Hepatocyte (in vitro differentiated cells): ENCODE data around the gene GPATCH2.

Experiments
- EZH2phosphoT487 ChIP-seq: fragments of 200-600 bp; sonication (generic); IDR thresholded peaks from one replicate; pipeline ENCODE4 v1.6.1; 2018; ENCODE audit warnings: antibody characterized with exemption, mild to moderate bottlenecking, low read depth, moderate library complexity; ENCODE audit not compliant: unreplicated experiment, severe bottlenecking
- TF ChIP-seq, protein P1 (sequence below): fragments of 200-600 bp; sonication (generic); IDR thresholded peaks from 2 replicates; pipeline ENCODE4 v1.5.1; 2016; ENCODE audit warnings: antibody characterized with exemption, mild to moderate bottlenecking; ENCODE audit not compliant: poor library complexity

DNA sequence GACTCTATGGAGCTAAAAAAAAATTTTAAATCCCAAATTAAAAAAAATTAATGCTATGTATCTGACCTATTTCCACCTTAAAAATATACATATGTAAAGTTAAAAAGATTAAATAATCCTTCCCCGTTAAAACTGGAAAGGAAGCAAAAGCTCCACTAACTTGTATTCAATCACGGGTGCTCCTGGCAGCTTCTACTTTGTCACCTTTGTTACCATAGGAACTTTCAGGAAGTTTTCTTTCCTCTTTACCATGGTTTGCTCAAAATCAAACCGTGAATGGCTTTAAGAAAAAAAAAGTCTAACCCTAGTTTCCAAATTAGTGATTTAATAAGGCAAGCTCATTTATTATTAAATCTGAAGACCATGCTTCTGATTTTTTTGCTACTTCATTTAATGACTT, 3.5 kb downstream of the GPATCH2 start:
- no peak for TF ChIP-seq EZH2phosphoT487
- TF ChIP-seq, protein P1, sequence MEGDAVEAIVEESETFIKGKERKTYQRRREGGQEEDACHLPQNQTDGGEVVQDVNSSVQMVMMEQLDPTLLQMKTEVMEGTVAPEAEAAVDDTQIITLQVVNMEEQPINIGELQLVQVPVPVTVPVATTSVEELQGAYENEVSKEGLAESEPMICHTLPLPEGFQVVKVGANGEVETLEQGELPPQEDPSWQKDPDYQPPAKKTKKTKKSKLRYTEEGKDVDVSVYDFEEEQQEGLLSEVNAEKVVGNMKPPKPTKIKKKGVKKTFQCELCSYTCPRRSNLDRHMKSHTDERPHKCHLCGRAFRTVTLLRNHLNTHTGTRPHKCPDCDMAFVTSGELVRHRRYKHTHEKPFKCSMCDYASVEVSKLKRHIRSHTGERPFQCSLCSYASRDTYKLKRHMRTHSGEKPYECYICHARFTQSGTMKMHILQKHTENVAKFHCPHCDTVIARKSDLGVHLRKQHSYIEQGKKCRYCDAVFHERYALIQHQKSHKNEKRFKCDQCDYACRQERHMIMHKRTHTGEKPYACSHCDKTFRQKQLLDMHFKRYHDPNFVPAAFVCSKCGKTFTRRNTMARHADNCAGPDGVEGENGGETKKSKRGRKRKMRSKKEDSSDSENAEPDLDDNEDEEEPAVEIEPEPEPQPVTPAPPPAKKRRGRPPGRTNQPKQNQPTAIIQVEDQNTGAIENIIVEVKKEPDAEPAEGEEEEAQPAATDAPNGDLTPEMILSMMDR: no peak
